HG02642 (cell line): ENCODE data around the gene MOV10.

Experiments used
- ATAC-seq: cut with Tn5 transposase; IDR thresholded peaks from one replicate; pipeline ENCODE4 v1.9.1; 2021; ENCODE audit warnings: mild to moderate bottlenecking; ENCODE audit not compliant: unreplicated experiment, poor library complexity

Gene MOV10

GRCh38 chr1:112674986-112675727 lies 698 bp downstream of the MOV10 start:
- ATAC-seq = peak; percentile 50

GRCh38 chr1:112675728-112676381 lies 1.4 kb downstream of the MOV10 start:
- ATAC-seq = no peak

DNA sequence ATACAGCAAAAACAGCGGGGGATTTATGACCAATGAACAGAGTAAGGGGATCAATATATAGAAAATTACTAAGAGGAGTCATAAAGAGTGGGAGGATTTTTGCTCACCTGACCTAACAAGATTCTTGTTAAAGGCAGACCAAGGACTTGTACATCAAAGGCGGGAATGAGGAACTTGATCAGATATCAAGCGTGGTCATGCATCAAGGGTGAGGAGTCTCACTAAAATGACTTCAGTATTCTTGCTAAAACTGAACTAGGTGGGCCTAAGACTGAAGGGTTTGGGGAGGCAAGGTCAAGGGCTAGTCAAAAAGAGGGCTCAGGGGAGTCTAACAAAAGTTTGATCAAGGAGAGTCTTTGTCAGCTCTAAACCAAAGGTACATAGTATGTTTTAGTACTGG lies 2.1 kb downstream of the MOV10 start:
- ATAC-seq = no peak

GRCh38 chr1:112677501-112677900 lies 3.0 kb downstream of the MOV10 start:
- ATAC-seq = no peak

GRCh38 chr1:112678605-112679004 lies 4.1 kb downstream of the MOV10 start:
- ATAC-seq = no peak

DNA sequence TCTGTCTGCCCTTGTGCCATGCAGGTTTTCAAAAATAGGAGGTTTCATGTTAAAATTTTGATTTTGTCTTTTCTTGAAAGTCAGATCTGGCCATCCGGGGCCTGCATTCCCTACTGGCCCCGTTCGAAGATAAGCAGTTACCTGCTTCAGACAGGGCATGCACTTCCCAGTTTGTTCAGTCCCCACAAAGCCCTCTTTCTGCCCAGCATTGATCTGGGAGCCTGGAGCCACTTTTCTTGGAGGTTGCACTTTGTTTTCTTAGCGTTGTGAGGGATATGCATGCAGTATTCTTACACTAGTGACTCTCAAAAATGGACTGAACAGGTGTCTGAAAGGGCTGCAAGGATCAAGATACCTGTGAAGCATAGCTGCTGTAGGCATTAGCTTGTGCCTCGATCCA lies 11.5 kb downstream of the MOV10 start:
- ATAC-seq = no peak

DNA sequence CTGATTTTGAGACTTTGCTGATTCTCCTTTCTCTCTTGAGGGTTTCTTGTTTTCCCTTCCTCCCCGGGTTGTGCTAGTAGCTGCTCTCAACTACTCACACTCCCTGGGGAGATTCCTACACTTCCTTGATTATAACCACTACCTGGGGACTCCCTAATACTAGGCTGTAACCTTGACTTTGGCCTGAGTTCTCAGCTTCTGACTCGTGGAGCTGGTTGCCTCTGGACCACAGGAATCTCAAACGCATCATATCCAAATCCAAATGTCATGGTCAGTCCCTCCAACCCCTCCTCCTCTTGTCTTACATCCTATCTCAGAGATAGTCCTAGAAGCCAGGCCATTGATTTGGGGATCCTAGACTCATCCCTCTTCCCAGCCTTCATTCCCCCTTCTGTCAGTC lies 12.0 kb downstream of the MOV10 start:
- ATAC-seq = no peak

- no peak for ATAC-seq
Observed at GRCh38 chr1:112686835-112687234, 12.4 kb downstream of the MOV10 start.

DNA sequence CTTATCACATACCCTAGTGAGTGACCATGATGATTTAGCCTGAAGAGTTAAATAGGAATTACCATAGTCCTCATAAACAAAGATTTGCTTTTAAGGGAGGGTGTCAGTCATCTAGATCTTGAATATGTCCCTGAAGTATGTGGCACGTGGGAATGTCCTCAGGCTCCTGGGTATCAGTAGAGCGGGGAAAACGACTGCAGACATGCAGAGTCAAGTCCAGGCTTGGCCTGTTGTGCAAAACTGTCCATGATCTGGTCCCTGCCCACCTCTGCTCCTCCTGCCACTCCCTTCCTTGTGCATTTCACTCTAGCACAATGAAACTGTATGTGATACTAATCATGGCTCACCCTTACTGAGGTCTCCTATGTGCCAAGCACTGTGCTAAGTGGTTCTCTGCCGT lies 12.9 kb downstream of the MOV10 start:
- no peak for ATAC-seq

DNA sequence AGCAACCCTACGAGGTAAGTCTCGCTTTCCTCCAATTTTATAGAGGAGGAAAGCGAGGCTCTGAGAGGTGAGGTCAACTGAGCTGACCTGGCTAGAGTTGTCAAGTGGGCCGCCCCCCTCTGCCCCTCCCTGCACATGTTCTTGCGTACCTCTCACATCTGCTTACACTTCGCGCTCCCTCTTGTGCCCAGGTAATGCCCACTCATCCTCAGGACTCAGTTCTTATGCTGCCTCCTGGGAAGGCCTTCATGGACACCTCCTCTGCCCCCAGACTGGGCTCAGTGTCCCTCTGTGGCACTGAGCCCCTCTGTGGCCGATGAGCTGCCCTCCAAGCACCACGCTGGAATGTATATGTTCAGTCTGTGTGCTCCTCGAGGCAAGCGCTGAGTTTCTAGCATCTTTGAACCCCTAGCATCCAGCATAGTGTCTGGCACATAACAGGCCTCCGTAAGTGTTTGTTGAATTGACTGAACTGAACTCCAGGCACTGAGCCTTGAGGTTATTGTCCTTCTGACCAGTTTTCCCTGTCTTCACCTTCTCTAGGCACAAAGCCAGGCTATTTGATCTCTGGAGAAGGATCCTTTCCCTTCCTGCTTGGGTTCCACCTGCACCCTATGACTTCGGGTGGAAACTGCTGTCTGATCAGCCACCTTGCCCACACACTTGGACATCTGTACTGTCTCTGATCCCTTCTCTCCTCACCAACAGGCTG lies 13.5 kb downstream of the MOV10 start:
- no peak for ATAC-seq

DNA sequence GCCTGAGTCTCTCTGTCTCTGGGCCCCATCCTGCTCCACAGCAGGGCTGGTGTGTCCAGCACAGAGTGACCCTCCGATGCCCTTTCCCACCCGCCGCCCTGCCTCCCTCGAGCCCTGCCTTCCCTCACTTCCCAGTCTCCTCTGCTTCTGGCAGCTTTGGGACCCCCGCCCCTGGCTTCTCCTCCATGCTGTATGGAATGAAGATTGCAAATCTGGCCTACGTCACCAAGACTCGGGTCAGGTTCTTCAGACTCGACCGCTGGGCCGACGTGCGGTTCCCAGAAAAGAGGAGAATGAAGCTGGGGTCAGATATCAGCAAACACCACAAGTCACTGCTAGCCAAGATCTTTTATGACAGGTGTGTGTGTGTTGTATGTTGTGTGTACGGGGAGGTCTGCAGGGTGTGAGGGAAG lies 14.3 kb downstream of the MOV10 start:
- ATAC-seq = no peak

DNA sequence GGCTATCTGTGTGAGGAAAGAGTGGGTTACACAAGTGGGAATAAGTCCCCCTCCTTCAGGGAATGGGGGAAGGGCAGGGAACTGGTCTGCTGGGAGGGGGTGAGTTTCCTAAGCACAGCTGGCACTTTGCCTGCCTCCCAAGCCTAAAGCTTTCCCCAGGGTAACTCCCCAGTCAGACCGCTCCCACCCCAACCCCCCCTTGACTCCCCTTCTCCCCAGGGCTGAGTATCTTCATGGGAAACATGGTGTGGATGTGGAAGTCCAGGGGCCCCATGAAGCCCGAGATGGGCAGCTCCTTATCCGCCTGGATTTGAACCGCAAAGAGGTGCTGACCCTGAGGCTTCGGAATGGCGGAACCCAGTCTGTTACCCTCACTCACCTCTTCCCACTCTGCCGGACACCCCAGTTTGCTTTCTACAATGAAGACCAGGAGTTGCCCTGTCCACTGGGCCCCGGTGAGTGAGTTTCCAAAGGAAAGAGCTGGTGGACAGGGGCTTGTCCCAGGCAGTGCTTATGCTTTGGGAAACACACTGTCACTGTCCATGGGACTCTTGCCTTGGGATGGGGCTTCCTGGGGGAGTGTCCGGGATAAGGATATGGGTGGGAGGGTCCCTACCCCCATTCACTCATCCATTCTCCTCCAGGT lies 14.9 kb downstream of the MOV10 start:
- no peak for ATAC-seq

GRCh38 chr1:112689842-112690237 lies 15.4 kb downstream of the MOV10 start:
- ATAC-seq = no peak

DNA sequence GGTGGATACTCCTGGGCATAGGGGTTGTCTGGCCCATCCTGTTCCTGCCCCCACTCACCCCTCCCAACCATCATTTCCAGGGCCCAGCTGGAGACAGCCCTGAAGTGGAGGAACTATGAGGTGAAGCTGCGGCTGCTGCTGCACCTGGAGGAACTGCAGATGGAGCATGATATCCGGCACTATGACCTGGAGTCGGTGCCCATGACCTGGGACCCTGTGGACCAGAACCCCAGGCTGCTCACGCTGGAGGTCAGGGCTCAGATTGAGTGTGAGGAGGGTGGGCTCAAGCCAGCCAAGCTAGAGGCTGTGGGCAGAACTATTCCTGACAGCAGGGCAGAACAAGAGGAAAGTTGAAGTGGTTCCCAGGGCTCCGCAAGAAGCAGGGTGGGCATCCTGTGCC lies 18.2 kb downstream of the MOV10 start:
- ATAC-seq = no peak

DNA sequence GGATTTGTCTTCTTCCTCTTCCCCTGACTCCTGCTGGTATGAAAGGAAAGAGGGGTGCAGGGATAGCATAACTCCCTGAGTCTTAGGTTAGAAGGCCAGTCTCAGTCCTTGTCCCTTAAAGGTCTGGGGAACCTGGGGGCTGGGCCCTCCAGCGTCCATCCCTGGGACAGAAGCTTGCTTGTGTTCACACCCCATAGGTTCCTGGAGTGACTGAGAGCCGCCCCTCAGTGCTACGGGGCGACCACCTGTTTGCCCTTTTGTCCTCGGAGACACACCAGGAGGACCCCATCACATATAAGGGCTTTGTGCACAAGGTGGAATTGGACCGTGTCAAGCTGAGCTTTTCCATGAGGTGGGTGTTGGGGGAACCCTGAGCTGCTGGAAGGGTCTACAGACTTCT lies 19.4 kb downstream of the MOV10 start:
- no peak for ATAC-seq

DNA sequence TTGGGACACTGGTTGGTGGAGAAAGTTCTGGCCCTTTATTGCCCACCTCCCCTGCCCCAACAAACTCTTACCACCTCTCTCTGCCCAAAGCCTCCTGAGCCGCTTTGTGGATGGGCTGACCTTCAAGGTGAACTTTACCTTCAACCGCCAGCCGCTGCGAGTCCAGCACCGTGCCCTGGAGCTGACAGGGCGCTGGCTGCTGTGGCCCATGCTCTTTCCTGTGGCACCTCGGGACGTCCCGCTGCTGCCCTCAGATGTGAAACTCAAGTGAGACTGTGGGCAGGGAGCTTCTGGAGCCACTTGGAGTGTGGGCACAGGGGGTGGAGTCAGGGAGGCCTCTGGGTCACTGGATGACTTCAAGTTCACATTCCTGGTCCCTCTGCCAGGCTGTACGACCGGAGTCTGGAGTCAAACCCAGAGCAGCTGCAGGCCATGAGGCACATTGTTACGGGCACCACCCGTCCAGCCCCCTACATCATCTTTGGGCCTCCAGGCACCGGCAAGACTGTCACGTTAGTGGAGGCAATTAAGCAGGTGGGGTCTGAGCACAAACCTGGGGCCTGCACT lies 20.0 kb downstream of the MOV10 start:
- no peak for ATAC-seq

DNA sequence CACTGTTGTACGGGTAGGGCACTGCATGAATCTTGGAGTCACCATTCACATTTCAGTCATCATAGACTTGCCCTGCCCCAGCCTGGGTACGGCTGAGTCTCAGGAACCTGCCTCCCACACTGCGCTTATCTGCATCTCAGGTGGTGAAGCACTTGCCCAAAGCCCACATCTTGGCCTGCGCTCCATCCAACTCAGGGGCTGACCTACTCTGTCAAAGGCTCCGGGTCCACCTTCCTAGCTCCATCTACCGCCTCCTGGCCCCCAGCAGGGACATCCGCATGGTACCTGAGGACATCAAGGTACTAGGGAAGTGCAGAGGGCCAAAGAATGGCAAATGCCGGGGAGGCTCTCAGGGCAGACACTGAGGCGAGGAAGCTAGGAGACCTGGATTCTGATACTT lies 20.8 kb downstream of the MOV10 start:
- ATAC-seq = no peak

DNA sequence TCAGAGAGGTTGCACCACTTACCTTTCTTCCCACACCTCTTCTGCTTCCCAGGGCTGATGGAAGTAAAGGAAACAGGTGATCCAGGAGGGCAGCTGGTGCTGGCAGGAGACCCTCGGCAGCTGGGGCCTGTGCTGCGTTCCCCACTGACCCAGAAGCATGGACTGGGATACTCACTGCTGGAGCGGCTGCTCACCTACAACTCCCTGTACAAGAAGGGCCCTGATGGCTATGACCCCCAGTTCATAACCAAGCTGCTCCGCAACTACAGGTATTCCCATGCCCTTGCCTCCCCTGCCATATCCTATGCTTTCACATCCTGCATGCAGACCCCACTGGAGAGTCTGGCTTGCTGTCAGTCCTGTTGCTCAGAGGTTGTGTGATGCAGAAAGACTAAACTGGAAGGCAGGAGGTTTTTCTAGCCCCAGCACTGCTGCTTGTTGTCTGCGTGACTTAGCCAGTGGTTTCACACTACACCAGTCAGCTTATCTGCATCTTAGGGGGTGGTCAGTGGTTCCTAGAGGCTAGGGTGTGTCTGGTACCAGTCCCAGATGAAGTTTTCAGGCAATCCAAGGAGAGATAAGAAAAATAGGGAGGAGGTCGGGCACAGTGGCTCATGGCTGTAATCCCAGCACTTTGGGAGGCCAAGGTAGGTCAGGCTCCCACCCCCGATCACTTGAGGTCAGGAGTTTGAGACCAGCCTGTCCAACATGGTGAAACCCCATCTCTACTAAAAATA lies 22.3 kb downstream of the MOV10 start:
- ATAC-seq = no peak

DNA sequence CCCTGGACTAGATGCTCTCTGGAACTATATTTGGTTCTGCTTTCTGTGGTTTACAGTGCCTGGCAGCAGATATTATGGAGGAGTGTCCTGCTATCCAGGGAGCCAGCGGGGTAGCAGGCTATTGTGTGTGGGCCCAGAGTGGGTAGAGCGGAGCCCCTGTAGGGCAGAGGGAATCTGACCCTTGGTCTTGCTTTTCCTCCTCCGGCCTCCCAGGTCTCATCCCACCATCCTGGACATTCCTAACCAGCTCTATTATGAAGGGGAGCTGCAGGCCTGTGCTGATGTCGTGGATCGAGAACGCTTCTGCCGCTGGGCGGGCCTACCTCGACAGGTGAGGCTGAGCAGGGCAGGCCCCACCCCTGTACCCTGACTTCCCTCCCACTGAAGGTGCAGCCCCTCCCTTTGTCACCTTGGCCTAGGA lies 23.3 kb downstream of the MOV10 start:
- no peak for ATAC-seq
